Panc1 (cell line): Measurements from ENCODE around the gene BCKDHA.

ENCODE experiments used
- POLR2AphosphoS5 ChIP-seq: IDR thresholded peaks from 2 replicates; pipeline ENCODE4 v1.6.1; 2012; ENCODE audit warnings: mild to moderate bottlenecking, low read depth, low read length, moderate library complexity
- TF ChIP-seq, protein P1 (sequence below): fragments of 450-650 bp; IDR thresholded peaks from 2 replicates; pipeline ENCODE4 v1.5.1; 2017; ENCODE audit warnings: mild to moderate bottlenecking
- TF ChIP-seq, protein P2 (sequence below), 2 experiments: IDR thresholded peaks; 2 replicates each; pipeline ENCODE4 v1.6.1; 2011 to 2012; ENCODE audit warnings: low read depth in 2 of 2, control low read depth in 1 of 2, low read length in 1 of 2, mild to moderate bottlenecking in 1 of 2, moderate library complexity in 1 of 2; ENCODE audit not compliant: insufficient read depth in 1 of 2

DNA sequence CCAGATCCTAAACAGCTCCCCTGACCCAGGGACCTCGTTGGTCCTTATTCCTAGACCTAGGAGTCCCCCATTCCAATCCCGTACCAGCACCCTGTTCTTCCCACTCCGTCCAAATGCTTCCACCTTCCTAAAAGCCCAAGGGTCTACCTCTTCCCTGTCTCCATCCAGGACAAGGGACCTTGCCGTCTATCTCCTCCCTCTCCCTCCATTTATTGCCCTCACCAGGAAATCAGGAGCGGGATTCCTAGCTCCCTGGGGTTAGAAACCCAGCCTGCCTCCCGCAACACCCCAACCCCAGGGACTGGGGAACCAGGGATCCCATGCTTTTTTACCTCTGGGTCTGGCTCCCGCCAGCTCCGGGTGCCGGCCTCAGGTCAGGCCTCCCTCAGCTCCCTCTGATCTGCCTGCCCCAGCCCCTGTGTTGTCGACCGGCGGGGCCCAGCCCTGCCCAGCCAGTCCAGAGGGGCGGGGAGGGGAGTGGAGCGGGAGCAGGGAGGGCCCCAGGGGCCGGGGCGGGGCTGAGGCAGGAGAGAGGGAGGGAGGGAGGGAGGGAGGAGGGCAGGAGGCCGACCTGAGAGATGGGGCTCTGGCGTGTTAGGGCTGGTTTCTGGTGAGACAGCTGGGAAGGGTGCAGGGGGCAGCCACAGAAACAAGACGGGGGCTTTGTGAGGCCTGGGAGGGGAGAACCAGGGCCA lies 29.5 kb downstream of the BCKDHA start, which contains the start of gene B3GNT8:
- TF ChIP-seq, protein P1, sequence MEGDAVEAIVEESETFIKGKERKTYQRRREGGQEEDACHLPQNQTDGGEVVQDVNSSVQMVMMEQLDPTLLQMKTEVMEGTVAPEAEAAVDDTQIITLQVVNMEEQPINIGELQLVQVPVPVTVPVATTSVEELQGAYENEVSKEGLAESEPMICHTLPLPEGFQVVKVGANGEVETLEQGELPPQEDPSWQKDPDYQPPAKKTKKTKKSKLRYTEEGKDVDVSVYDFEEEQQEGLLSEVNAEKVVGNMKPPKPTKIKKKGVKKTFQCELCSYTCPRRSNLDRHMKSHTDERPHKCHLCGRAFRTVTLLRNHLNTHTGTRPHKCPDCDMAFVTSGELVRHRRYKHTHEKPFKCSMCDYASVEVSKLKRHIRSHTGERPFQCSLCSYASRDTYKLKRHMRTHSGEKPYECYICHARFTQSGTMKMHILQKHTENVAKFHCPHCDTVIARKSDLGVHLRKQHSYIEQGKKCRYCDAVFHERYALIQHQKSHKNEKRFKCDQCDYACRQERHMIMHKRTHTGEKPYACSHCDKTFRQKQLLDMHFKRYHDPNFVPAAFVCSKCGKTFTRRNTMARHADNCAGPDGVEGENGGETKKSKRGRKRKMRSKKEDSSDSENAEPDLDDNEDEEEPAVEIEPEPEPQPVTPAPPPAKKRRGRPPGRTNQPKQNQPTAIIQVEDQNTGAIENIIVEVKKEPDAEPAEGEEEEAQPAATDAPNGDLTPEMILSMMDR = no peak
- no peak for TF ChIP-seq POLR2AphosphoS5
- TF ChIP-seq, protein P2, sequence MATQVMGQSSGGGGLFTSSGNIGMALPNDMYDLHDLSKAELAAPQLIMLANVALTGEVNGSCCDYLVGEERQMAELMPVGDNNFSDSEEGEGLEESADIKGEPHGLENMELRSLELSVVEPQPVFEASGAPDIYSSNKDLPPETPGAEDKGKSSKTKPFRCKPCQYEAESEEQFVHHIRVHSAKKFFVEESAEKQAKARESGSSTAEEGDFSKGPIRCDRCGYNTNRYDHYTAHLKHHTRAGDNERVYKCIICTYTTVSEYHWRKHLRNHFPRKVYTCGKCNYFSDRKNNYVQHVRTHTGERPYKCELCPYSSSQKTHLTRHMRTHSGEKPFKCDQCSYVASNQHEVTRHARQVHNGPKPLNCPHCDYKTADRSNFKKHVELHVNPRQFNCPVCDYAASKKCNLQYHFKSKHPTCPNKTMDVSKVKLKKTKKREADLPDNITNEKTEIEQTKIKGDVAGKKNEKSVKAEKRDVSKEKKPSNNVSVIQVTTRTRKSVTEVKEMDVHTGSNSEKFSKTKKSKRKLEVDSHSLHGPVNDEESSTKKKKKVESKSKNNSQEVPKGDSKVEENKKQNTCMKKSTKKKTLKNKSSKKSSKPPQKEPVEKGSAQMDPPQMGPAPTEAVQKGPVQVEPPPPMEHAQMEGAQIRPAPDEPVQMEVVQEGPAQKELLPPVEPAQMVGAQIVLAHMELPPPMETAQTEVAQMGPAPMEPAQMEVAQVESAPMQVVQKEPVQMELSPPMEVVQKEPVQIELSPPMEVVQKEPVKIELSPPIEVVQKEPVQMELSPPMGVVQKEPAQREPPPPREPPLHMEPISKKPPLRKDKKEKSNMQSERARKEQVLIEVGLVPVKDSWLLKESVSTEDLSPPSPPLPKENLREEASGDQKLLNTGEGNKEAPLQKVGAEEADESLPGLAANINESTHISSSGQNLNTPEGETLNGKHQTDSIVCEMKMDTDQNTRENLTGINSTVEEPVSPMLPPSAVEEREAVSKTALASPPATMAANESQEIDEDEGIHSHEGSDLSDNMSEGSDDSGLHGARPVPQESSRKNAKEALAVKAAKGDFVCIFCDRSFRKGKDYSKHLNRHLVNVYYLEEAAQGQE (IDR thresholded peaks at IDR 0.05; ENCODE audit: insufficient read depth in 1 of 2, low read depth in 2 of 2, low read length in 1 of 2) = no peak
